HG03439 (cell line): Measurements from ENCODE around the gene ATG5.
"Not testable (repeated sequence)": the region's sequence is repeated elsewhere in the genome, so short reads cannot be mapped to it uniquely, and the experiment has no call there.

Experiments
- ATAC-seq: cut with Tn5 transposase; IDR thresholded peaks from one replicate; pipeline ENCODE4 v1.9.1; 2021; ENCODE audit warnings: mild to moderate bottlenecking, moderate library complexity; ENCODE audit not compliant: unreplicated experiment

The ATG5 gene

GRCh38 chr6:106259748-106260147, 65.8 kb downstream of the ATG5 start:
- ATAC-seq: not testable (repeated sequence)

- ATAC-seq: no peak
These were observed 66.8 kb downstream of the ATG5 start for GRCh38 chr6:106258726-106259125.

GRCh38 chr6:106257195-106257594, 68.4 kb downstream of the ATG5 start:
- ATAC-seq: no peak

GRCh38 chr6:106256201-106256968, 69.2 kb downstream of the ATG5 start:
- no peak for ATAC-seq

GRCh38 chr6:106255306-106255705, 70.3 kb downstream of the ATG5 start:
- ATAC-seq: no peak

GRCh38 chr6:106254636-106255035, 70.9 kb downstream of the ATG5 start:
- ATAC-seq: no peak

- ATAC-seq: no peak
These were observed 71.8 kb downstream of the ATG5 start for GRCh38 chr6:106253731-106254130.

- no peak for ATAC-seq
These were observed 72.4 kb downstream of the ATG5 start for GRCh38 chr6:106253172-106253571.

GRCh38 chr6:106252687-106253086, 72.9 kb downstream of the ATG5 start:
- no peak for ATAC-seq

GRCh38 chr6:106251531-106252255, 73.9 kb downstream of the ATG5 start:
- not testable (repeated sequence) for ATAC-seq

GRCh38 chr6:106250953-106251352, 74.6 kb downstream of the ATG5 start:
- ATAC-seq: no peak

GRCh38 chr6:106249658-106250057, 75.9 kb downstream of the ATG5 start:
- no peak for ATAC-seq

GRCh38 chr6:106247733-106248132, 77.8 kb downstream of the ATG5 start:
- peak; percentile 50 for ATAC-seq

GRCh38 chr6:106247293-106247692, 78.3 kb downstream of the ATG5 start:
- ATAC-seq: peak; percentile 35

- ATAC-seq: peak; percentile 71
These were observed 80.6 kb downstream of the ATG5 start for GRCh38 chr6:106244931-106245330.

- ATAC-seq: no peak
These were observed 81.0 kb downstream of the ATG5 start for GRCh38 chr6:106244521-106244920.

- no peak for ATAC-seq
These were observed 82.3 kb downstream of the ATG5 start for GRCh38 chr6:106243261-106243660.

- ATAC-seq: no peak
These were observed 84.1 kb downstream of the ATG5 start for GRCh38 chr6:106241498-106241897.

- no peak for ATAC-seq
These were observed 88.3 kb downstream of the ATG5 start for GRCh38 chr6:106237286-106237685.

- not testable (repeated sequence) for ATAC-seq
These were observed 95.6 kb downstream of the ATG5 start for GRCh38 chr6:106229876-106230445.

- no peak for ATAC-seq
These were observed 97.7 kb downstream of the ATG5 start for GRCh38 chr6:106227612-106228507.
